ENCODE measurements around the gene SAMD7.

Gene SAMD7

GRCh38 chr3:169891886-169892285, 19.5 kb upstream of the SAMD7 start:
- no peak for TF ChIP-seq POLR2AphosphoS5 (IDR thresholded peaks at IDR 0.05; ENCODE audit: low read depth, low read length)
- TF ChIP-seq SIN3A (IDR thresholded peaks at IDR 0.05; ENCODE audit: borderline replicate concordance, insufficient read depth, low read length) = no peak

DNA sequence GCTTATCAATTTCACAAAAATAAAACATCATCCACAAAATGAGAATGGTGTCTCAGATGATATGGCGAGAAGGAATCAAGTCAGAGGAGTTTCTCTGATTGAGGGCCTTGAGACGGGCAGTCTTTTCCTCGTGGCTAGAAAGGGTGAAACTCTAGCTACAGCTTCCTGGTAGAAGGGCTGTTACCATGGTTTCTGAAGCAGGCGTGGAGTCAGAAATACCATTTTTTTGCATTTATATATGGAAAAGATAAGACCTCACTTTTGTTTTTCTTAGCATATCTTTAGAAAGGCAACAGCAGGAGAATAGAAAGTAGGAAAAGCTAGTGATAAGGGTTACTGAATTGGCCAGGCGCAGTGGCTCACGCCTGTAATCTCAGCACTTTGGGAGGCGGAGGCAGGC, 17.3 kb upstream of the SAMD7 start:
- TF ChIP-seq POLR2AphosphoS5 (IDR thresholded peaks at IDR 0.05; ENCODE audit: low read depth, low read length) = no peak
- TF ChIP-seq, protein P1, sequence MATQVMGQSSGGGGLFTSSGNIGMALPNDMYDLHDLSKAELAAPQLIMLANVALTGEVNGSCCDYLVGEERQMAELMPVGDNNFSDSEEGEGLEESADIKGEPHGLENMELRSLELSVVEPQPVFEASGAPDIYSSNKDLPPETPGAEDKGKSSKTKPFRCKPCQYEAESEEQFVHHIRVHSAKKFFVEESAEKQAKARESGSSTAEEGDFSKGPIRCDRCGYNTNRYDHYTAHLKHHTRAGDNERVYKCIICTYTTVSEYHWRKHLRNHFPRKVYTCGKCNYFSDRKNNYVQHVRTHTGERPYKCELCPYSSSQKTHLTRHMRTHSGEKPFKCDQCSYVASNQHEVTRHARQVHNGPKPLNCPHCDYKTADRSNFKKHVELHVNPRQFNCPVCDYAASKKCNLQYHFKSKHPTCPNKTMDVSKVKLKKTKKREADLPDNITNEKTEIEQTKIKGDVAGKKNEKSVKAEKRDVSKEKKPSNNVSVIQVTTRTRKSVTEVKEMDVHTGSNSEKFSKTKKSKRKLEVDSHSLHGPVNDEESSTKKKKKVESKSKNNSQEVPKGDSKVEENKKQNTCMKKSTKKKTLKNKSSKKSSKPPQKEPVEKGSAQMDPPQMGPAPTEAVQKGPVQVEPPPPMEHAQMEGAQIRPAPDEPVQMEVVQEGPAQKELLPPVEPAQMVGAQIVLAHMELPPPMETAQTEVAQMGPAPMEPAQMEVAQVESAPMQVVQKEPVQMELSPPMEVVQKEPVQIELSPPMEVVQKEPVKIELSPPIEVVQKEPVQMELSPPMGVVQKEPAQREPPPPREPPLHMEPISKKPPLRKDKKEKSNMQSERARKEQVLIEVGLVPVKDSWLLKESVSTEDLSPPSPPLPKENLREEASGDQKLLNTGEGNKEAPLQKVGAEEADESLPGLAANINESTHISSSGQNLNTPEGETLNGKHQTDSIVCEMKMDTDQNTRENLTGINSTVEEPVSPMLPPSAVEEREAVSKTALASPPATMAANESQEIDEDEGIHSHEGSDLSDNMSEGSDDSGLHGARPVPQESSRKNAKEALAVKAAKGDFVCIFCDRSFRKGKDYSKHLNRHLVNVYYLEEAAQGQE (IDR thresholded peaks at IDR 0.05; ENCODE audit: insufficient read depth in 1 of 2, low read depth in 2 of 2, low read length in 2 of 2) = no peak
- no peak for TF ChIP-seq TAF1 (IDR thresholded peaks at IDR 0.05; ENCODE audit: borderline replicate concordance, insufficient read depth, low read length)
- no peak for TF ChIP-seq SIN3A (IDR thresholded peaks at IDR 0.05; ENCODE audit: borderline replicate concordance, insufficient read depth, low read length)
- no peak for TF ChIP-seq FOXP2 (optimal IDR thresholded peaks at IDR 0.05; ENCODE audit: borderline replicate concordance, extremely low read depth, extremely low read length, insufficient read depth)

GRCh38 chr3:169895072-169895471, 16.3 kb upstream of the SAMD7 start:
- TF ChIP-seq FOXP2 (optimal IDR thresholded peaks at IDR 0.05; ENCODE audit: borderline replicate concordance, extremely low read depth, extremely low read length, insufficient read depth) = no peak

GRCh38 chr3:169897284-169897683, 14.1 kb upstream of the SAMD7 start:
- TF ChIP-seq FOXP2 (optimal IDR thresholded peaks at IDR 0.05; ENCODE audit: borderline replicate concordance, extremely low read depth, extremely low read length, insufficient read depth) (no peak), POLR2AphosphoS5 (IDR thresholded peaks at IDR 0.05; ENCODE audit: low read depth, low read length) (no peak), SIN3A (IDR thresholded peaks at IDR 0.05; ENCODE audit: borderline replicate concordance, insufficient read depth, low read length) (no peak), TAF1 (IDR thresholded peaks at IDR 0.05; ENCODE audit: borderline replicate concordance, insufficient read depth, low read length) (no peak)
- TF ChIP-seq, protein P1 (IDR thresholded peaks at IDR 0.05; ENCODE audit: insufficient read depth in 1 of 2, low read depth in 2 of 2, low read length in 2 of 2) = no peak

DNA sequence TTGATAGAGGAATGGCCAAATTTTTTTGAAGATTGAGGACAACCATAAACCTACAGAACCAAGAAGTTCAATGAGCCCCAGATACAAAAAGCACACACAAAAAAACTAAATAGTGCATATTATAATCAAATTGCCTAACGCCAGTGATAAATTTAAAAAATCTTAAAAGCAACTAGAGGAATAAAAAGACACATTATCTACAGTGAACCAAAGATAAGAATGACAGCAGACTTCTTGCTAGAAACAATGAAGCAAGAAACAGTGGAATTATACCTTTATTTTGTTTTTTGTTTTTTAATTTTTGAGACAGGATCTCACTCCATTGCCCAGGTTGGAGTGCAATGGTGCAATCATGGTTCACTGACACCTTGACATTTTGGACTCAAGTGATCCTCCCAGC, 9.9 kb upstream of the SAMD7 start:
- TF ChIP-seq, protein P1 (IDR thresholded peaks at IDR 0.05; ENCODE audit: insufficient read depth in 1 of 2, low read depth in 2 of 2, low read length in 2 of 2) = no peak
- TF ChIP-seq FOXP2 (optimal IDR thresholded peaks at IDR 0.05; ENCODE audit: borderline replicate concordance, extremely low read depth, extremely low read length, insufficient read depth) (no peak), SIN3A (IDR thresholded peaks at IDR 0.05; ENCODE audit: borderline replicate concordance, insufficient read depth, low read length) (no peak), TAF1 (IDR thresholded peaks at IDR 0.05; ENCODE audit: borderline replicate concordance, insufficient read depth, low read length) (no peak), POLR2AphosphoS5 (IDR thresholded peaks at IDR 0.05; ENCODE audit: low read depth, low read length) (no peak)

DNA sequence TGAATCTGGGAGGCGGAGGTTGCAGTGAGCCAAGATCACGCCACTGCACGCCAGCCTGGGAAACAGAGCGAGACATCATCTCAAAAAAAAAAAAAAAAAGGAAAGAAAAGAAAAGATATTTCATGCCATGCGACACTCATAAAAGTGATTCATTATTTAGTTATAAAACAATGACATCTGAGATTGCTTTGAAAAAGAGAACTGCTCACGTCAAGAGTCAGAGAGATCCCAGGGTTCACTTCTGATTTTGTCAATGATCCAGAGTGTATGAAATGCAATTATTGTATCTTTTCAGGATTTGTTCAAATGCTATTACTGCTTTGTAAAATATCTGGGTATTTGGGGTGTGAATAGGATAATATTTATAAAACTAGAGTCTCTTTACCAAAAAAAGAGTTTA, 6.0 kb upstream of the SAMD7 start:
- TF ChIP-seq TAF1 (IDR thresholded peaks at IDR 0.05; ENCODE audit: borderline replicate concordance, insufficient read depth, low read length) (no peak), SIN3A (IDR thresholded peaks at IDR 0.05; ENCODE audit: borderline replicate concordance, insufficient read depth, low read length) (no peak), POLR2AphosphoS5 (IDR thresholded peaks at IDR 0.05; ENCODE audit: low read depth, low read length) (no peak), FOXP2 (optimal IDR thresholded peaks at IDR 0.05; ENCODE audit: borderline replicate concordance, extremely low read depth, extremely low read length, insufficient read depth) (no peak)
- TF ChIP-seq, protein P1 (IDR thresholded peaks at IDR 0.05; ENCODE audit: insufficient read depth in 1 of 2, low read depth in 2 of 2, low read length in 2 of 2) = no peak
